Kidney (tissue), 22 donors: ENCODE results near the gene RANBP3. TPM values are rescaled to one million over a fixed set of nuclear protein-coding genes. Genes with fewer than 3 reads are reported as not detected.
A peak's percentile ranks its signal among the peaks of the same experiment; 100 is the strongest.
"Not testable (repeated sequence)": the region's sequence is repeated elsewhere in the genome, so short reads cannot be mapped to it uniquely, and the experiment has no call there.

Experiments used
- DNase-seq, 5 donors: peaks; one replicate each; pipeline ENCODE4 v3.0.0-alpha.2; 2013 to 2020
- FAIRE-seq: peaks from 2 replicates; lab custom pipeline; 2012; peaks lifted over from hg19 to GRCh38; lab: Jason Lieb, UNC
- H3K27ac ChIP-seq, 2 donors: one replicate each; pipeline ENCODE4 v1.7.0; 2013; ENCODE audit warnings: low read depth in 2 of 2, low read length in 2 of 2, inconsistent platforms in 1 of 2
- H3K27me3 ChIP-seq: one replicate; pipeline ENCODE4 v1.7.1; 2013; ENCODE audit warnings: low read length, inconsistent platforms; ENCODE audit not compliant: control insufficient read depth, insufficient read depth
- H3K36me3 ChIP-seq, 3 donors: one replicate each; pipeline versions ENCODE4 v1.7.0 to v1.7.1; 2013; ENCODE audit warnings: low read length in 3 of 3, control low read depth in 1 of 3, inconsistent platforms in 1 of 3; ENCODE audit not compliant: insufficient read depth in 3 of 3, control insufficient read depth in 2 of 3
- H3K4me1 ChIP-seq, 3 donors: one replicate each; pipeline versions ENCODE4 v1.7.0 to v1.7.1; 2013; ENCODE audit warnings: low read length in 3 of 3, inconsistent platforms in 1 of 3, low read depth in 1 of 3; ENCODE audit not compliant: control insufficient read depth in 2 of 3, insufficient read depth in 2 of 3
- H3K4me3 ChIP-seq, 3 donors: one replicate each; pipeline versions ENCODE4 v1.7.0 to v1.8.1; 2013; ENCODE audit warnings: low read length in 3 of 3, control low read depth in 1 of 3, inconsistent platforms in 1 of 3
- H3K9ac ChIP-seq, 3 donors: one replicate each; pipeline versions ENCODE4 v1.7.0 to v1.7.1; 2013; ENCODE audit warnings: low read length in 3 of 3, control low read depth in 1 of 3, inconsistent platforms in 1 of 3
- H3K9me3 ChIP-seq, 3 donors: one replicate each; pipeline versions ENCODE4 v1.7.0 to v1.7.1; 2013; ENCODE audit warnings: low read length in 3 of 3, control low read depth in 1 of 3, inconsistent platforms in 1 of 3; ENCODE audit not compliant: control insufficient read depth in 2 of 3, insufficient read depth in 1 of 3
- CTCF ChIP-seq: IDR thresholded peaks from 3 replicates; pipeline ENCODE4 v1.5.1; 2012; ENCODE audit warnings: mild to moderate bottlenecking, moderate library complexity, borderline replicate concordance; ENCODE audit not compliant: insufficient read depth; ENCODE audit errors: extremely low read depth
- intact Hi-C: fragments of 100-400 bp; cut with DNase I; formaldehyde crosslinking; loops from one replicate; pipeline ENCODE4 v1.11.1; 2022
- long read RNA-seq, 10 donors: library from polyadenylated mRNA in 1 of 10; unstranded in 1 of 10; transcript quantifications; one replicate each; pipeline ENCODE4 v2.0.0 and lab custom pipeline, GENCODE V29; 2021 to 2026
- polyA plus RNA-seq: library from polyadenylated mRNA; stranded (reverse); fragments of 350-450 nt; fragmentation: Illumina TruSeq; extraction: RNeasy Lipid Tissue Mini Kit (QIAGEN cat#74804); gene quantifications from one replicate; pipeline ENCODE4 v1.2.3, GENCODE V29; 2014; ENCODE audit warnings: low read depth, low replicate concordance; ENCODE audit not compliant: insufficient read depth
- total RNA-seq: library from RNA; stranded (reverse); fragmentation: NEBNext Ultra II Directional; extraction: Animal tissue kit (Norgen Biotek cat#: 25700); gene quantifications from one replicate; pipeline ENCODE4 v1.2.1, GENCODE V29; 2021
- donor health status: control.
- donor health status: control.
- donor health status: control.
- donor health status: control.
- donor health status: control.
- donor health status: DM: yes; HTN: yes; CAD: no.
- donor health status: Normal renal cell carcinoma (clear cell type).

Gene RANBP3, protein sequence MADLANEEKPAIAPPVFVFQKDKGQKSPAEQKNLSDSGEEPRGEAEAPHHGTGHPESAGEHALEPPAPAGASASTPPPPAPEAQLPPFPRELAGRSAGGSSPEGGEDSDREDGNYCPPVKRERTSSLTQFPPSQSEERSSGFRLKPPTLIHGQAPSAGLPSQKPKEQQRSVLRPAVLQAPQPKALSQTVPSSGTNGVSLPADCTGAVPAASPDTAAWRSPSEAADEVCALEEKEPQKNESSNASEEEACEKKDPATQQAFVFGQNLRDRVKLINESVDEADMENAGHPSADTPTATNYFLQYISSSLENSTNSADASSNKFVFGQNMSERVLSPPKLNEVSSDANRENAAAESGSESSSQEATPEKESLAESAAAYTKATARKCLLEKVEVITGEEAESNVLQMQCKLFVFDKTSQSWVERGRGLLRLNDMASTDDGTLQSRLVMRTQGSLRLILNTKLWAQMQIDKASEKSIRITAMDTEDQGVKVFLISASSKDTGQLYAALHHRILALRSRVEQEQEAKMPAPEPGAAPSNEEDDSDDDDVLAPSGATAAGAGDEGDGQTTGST
- total RNA-seq (69.7 TPM), polyA plus RNA-seq (33.7 TPM)
- long read RNA-seq, donor 1, partial matches to known transcripts, result 0 of 3 reads
- long read RNA-seq, donor 1, other reads (novel, unspliced or antisense), result 0 of 3 reads
- long read RNA-seq, donor 2, partial matches to known transcripts, result 0 of 6 reads
- long read RNA-seq, donor 2, other reads (novel, unspliced or antisense), result 0 of 6 reads
- long read RNA-seq, donor 3, partial matches to known transcripts, result 14 of 19 reads
- long read RNA-seq, donor 3, other reads (novel, unspliced or antisense), result 0 of 19 reads
- long read RNA-seq, donor 4, partial matches to known transcripts, result 0 of 1 reads
- long read RNA-seq, donor 4, other reads (novel, unspliced or antisense), result 0 of 1 reads
- long read RNA-seq, donor 5, result 0 reads
- long read RNA-seq, donor 6, partial matches to known transcripts, result 0 of 1 reads
- long read RNA-seq, donor 6, other reads (novel, unspliced or antisense), result 0 of 1 reads
- long read RNA-seq, donor 7, transcript RANBP3-201 (16 exons, 1,762 nt), result major isoform, 5 of 31 reads
- long read RNA-seq, donor 7, partial matches to known transcripts, result 10 of 31 reads
- long read RNA-seq, donor 7, other reads (novel, unspliced or antisense), result 11 of 31 reads
- long read RNA-seq, donor 8, partial matches to known transcripts, result 5 of 5 reads
- long read RNA-seq, donor 8, other reads (novel, unspliced or antisense), result 0 of 5 reads
- long read RNA-seq, donor 9, partial matches to known transcripts, result 5 of 6 reads
- long read RNA-seq, donor 9, other reads (novel, unspliced or antisense), result 0 of 6 reads
- long read RNA-seq, donor 10, partial matches to known transcripts, result 0 of 3 reads
- long read RNA-seq, donor 10, other reads (novel, unspliced or antisense), result 0 of 3 reads

- peaks cover 0 to 6% (median 2%) of the 10 kb centered on the region in 3 donors for H3K36me3 ChIP-seq
- peak within 1 kb of the TSS; percentile 68 to 76 (median 75) for H3K4me3 ChIP-seq
- H3K4me1 ChIP-seq, result peaks cover 0 to 21% (median 15%) of the 10 kb centered on the region in 3 donors
- peak within 1 kb of the TSS; percentile 43 to 92 (median 51) for H3K9ac ChIP-seq
- intact Hi-C loops, result no loop called here
- peak within 1 kb of the TSS; percentile 80 to 83 for H3K27ac ChIP-seq
- H3K9me3 ChIP-seq, result no peaks in the 10 kb centered on the region
- no peaks in the 10 kb centered on the region for H3K27me3 ChIP-seq
- peak; percentile 99 to 100 (median 100) for DNase-seq
- no peak for FAIRE-seq
- no peak for TF ChIP-seq CTCF
Measured at GRCh38 chr19:5977785-5978605, at the start of gene RANBP3. RANBP3 (minus strand) TSS chr19:5978140; CDS start chr19:5978082, 58 bp downstream.

DNA sequence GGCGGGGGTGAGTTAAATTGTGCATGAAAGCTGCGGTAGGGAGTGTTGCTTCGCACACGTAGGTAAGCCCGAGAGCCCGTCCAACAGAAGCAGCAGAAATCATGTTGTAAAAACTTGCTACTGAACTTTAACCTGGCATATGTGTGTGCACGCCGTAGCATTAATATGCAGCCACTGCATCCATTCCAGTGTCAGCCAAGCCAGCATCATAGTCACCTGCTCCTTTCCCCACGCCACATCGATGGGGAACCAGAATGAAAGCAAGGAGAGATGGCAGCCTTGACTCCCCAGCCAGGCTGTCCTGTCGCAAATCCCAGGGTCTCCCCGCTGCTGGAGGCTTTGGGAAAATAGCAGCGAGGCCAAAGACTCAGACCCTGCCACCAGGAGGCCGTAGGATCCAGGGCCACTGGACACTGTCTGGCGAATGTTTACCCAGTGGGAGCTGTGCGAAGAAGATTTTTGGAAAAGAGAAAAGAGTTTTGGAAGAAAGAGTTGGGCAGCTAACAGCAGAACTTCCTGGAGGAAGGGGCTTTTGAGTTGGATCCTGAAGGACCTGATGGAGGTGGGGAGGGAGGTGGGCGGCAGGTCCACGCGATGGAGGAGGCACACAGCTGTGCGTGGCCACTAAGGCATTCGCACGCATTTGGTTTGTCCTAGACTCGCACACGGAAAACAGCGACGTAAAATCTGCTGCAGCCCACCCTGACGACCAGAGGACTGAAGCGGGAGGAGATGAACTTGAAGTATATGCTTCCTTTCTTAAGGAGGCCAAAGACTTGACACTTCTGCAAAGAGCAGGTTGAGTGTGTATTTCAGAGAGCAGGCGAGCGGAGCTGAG, 48.7 kb upstream of the RANBP3 start:
- TF ChIP-seq CTCF, result no peak
- intact Hi-C loops, result no loop called here
- Histone ChIP-seq H3K4me1 (peaks cover 0 to 3% (median 0%) of the 10 kb centered on the region in 3 donors), H3K27me3 (no peaks in the 10 kb centered on the region), H3K4me3 (no peak overlapping the region), H3K9me3 (no peaks in the 10 kb centered on the region), H3K27ac (no peak overlapping the region), H3K36me3 (no peaks in the 10 kb centered on the region), H3K9ac (no peak overlapping the region)
- FAIRE-seq, result no peak
- DNase-seq, result peak in 2 of 5 donors; percentile 11 to 29

DNA sequence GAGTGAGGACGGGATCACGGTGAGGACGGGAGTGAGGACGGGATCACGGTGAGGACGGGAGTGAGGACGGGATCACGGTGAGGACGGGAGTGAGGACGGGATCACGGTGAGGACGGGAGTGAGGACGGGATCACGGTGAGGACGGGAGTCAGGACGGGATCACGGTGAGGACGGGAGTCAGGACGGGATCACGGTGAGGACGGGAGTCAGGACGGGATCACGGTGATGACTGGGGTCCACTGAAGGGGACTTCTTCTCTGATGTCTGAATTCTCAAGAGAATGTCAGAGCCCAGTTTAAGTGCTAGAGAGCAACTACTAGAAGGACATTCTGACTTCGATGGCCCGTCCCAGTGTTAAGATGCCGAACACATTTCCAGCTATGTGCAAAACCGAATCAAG, 46.8 kb upstream of the RANBP3 start:
- H3K9ac ChIP-seq, H3K27ac ChIP-seq, H3K4me1 ChIP-seq, intact Hi-C loops, H3K4me3 ChIP-seq, H3K9me3 ChIP-seq, H3K27me3 ChIP-seq, H3K36me3 ChIP-seq, FAIRE-seq: not testable (repeated sequence)
- DNase-seq, result peak in 1 of 5 donors; percentile 28
